ENCODE results near the gene PIK3R6.

GRCh38 chr17:8898636-8899035, 31.2 kb upstream of the PIK3R6 start:
- TF ChIP-seq PKNOX1 (IDR thresholded peaks at IDR 0.05) (no peak), ARNT (IDR thresholded peaks at IDR 0.05) (no peak), HDGF (IDR thresholded peaks at IDR 0.05; ENCODE audit: borderline replicate concordance) (no peak), ELF4 (IDR thresholded peaks at IDR 0.05) (no peak), ZNF384 (IDR thresholded peaks at IDR 0.05) (no peak), FOXA1 (IDR thresholded peaks at IDR 0.05) (no peak)

Measured in HEK293T (cell line).